WTC11 (cell line): ENCODE data around the gene CACNA1C. TPM values are rescaled to one million over a fixed set of nuclear protein-coding genes. Genes with fewer than 3 reads are reported as not detected.

Experiments used
- ATAC-seq: fragments of 200-7000 bp; cut with Tn5 transposase; 2 replicates; pipeline ENCODE4 v1.10.0; 2021; ENCODE audit warnings: mild to moderate bottlenecking, moderate library complexity
- CTCF ChIA-PET: fragments of 300-600 bp; sonication (Branson Sonifier 250); formaldehyde crosslinking; loops from one replicate; lab custom pipeline; 2021; ENCODE audit warnings: antibody characterized with exemption; lab: Charles Lee
- POLR2A ChIA-PET: fragments of 350-600 bp; sonication (Branson Sonifier 250); formaldehyde crosslinking; loops from one replicate; lab custom pipeline; 2021; ENCODE audit warnings: antibody characterized with exemption; lab: Charles Lee
- DNase-seq: peaks from one replicate; pipeline ENCODE4 v3.0.0; 2021; ENCODE audit warnings: low spot score
- H3K27ac Mint-ChIP-seq: 2 replicates; pipeline ENCODE4 v1.8.0; 2021; ENCODE audit warnings: mixed read lengths
- H3K27me3 Mint-ChIP-seq: 2 replicates; pipeline ENCODE4 v1.8.0; 2021; ENCODE audit warnings: low read depth, mild to moderate bottlenecking, moderate library complexity, mixed read lengths
- H3K36me3 Mint-ChIP-seq: 2 replicates; pipeline ENCODE4 v1.8.0; 2021; ENCODE audit warnings: mixed read lengths
- H3K4me1 Mint-ChIP-seq: 2 replicates; pipeline ENCODE4 v1.8.0; 2022; ENCODE audit warnings: mixed read lengths
- H3K4me3 Mint-ChIP-seq: 2 replicates; pipeline ENCODE4 v1.8.0; 2021; ENCODE audit warnings: mild to moderate bottlenecking, moderate library complexity, mixed read lengths
- H3K9me3 Mint-ChIP-seq: 2 replicates; pipeline ENCODE4 v1.8.0; 2021; ENCODE audit warnings: mixed read lengths
- ATF1 ChIP-seq: sonication (generic); formaldehyde crosslinking; IDR thresholded peaks from 2 replicates; pipeline ENCODE4 v1.8.1; 2023; ENCODE audit warnings: mild to moderate bottlenecking, moderate library complexity, missing genetic modification reagents
- CDX4 ChIP-seq: fragments of 250-450 bp; sonication (Bioruptor Pico); IDR thresholded peaks from 2 replicates; pipeline ENCODE4 v1.9.0; 2021; ENCODE audit warnings: moderate library complexity, mild to moderate bottlenecking, inconsistent platforms, borderline replicate concordance
- ETV6 ChIP-seq: sonication (generic); formaldehyde crosslinking; IDR thresholded peaks from 2 replicates; pipeline ENCODE4 v1.8.1; 2022; ENCODE audit warnings: mild to moderate bottlenecking, missing genetic modification reagents
- JAZF1 ChIP-seq: fragments of 250-450 bp; sonication (Bioruptor Pico); IDR thresholded peaks from 2 replicates; pipeline ENCODE4 v1.9.0; 2021; ENCODE audit warnings: moderate library complexity, mild to moderate bottlenecking, inconsistent platforms
- MLX ChIP-seq: sonication (generic); formaldehyde crosslinking; IDR thresholded peaks from 2 replicates; pipeline ENCODE4 v1.8.1; 2023; ENCODE audit warnings: mild to moderate bottlenecking, missing genetic modification reagents, moderate library complexity
- SOX15 ChIP-seq: fragments of 250-450 bp; sonication (Bioruptor Pico); IDR thresholded peaks from 2 replicates; pipeline ENCODE4 v1.9.0; 2021; ENCODE audit warnings: mild to moderate bottlenecking
- STAT6 ChIP-seq: sonication (generic); formaldehyde crosslinking; conservative IDR thresholded peaks from 2 replicates; pipeline ENCODE4 v1.8.1; 2023; ENCODE audit warnings: mild to moderate bottlenecking, low read depth, missing genetic modification reagents, moderate library complexity
- ZNF281 ChIP-seq: sonication (generic); formaldehyde crosslinking; IDR thresholded peaks from 2 replicates; pipeline ENCODE4 v1.8.0; 2023; ENCODE audit warnings: mild to moderate bottlenecking, missing genetic modification reagents
- ZNF425 ChIP-seq: fragments of 250-450 bp; sonication (Bioruptor Pico); conservative IDR thresholded peaks from 2 replicates; pipeline ENCODE4 v1.9.0; 2021; ENCODE audit warnings: mild to moderate bottlenecking
- ZSCAN18 ChIP-seq: fragments of 250-450 bp; sonication (Bioruptor Pico); IDR thresholded peaks from 2 replicates; pipeline ENCODE4 v2.1.2; 2022; ENCODE audit warnings: mild to moderate bottlenecking, moderate library complexity
- total RNA-seq: library from RNA; stranded (reverse); gene quantifications from 3 replicates; pipeline ENCODE4 v1.2.3, GENCODE V29; 2021

Gene CACNA1C
- total RNA-seq, 1 experiment from 2014 or later = 1.7 TPM

- TF ChIP-seq ZNF281 (CRISPR knock-in tag) = no peak
- TF ChIP-seq ZNF425 (CRISPR knock-in tag) = no peak
- TF ChIP-seq CDX4 = no peak
- TF ChIP-seq, all 79 proteins: peak for 0
These were observed 556.2 kb downstream of the CACNA1C start (continued) for GRCh38 chr12:2609020-2609419.

- no peak for TF ChIP-seq ETV6 (CRISPR knock-in tag)
- no peak for TF ChIP-seq ATF1 (CRISPR knock-in tag)
- TF ChIP-seq JAZF1 (CRISPR knock-in tag) = no peak
- TF ChIP-seq MLX = no peak
- TF ChIP-seq ZSCAN18 (CRISPR knock-in tag) = no peak
- TF ChIP-seq SOX15 (CRISPR knock-in tag) = no peak
- TF ChIP-seq CDX4 = no peak
- TF ChIP-seq STAT6 (CRISPR knock-in tag) = no peak
- no peaks in the 10 kb centered on the region for H3K27me3 Mint-ChIP-seq
- H3K27ac Mint-ChIP-seq = no peak overlapping the region
- peaks cover 8% of the 10 kb centered on the region for H3K4me1 Mint-ChIP-seq
- no peaks in the 10 kb centered on the region for H3K36me3 Mint-ChIP-seq
- no peak overlapping the region for H3K4me3 Mint-ChIP-seq
- DNase-seq (no peak), ATAC-seq (no peak)
- no peaks in the 10 kb centered on the region for H3K9me3 Mint-ChIP-seq
- POLR2A ChIA-PET = no interaction called here
- CTCF ChIA-PET = interaction anchor here (2.6 kb wide), 1 partner anchor 14 kb away, joined by 9 read pairs; no protein-coding TSS in a partner anchor
These were observed 557.6 kb downstream of the CACNA1C start for GRCh38 chr12:2610358-2610757.
